Osteoblast (primary cell): Measurements from ENCODE around the gene NMNAT2. TPM values are rescaled to one million over a fixed set of nuclear protein-coding genes. Genes with fewer than 3 reads are reported as not detected.

Experiments used
- DNase-seq: peaks from one replicate; pipeline ENCODE4 v3.0.0; 2011; ENCODE audit warnings: low spot score, mixed read lengths; ENCODE audit not compliant: insufficient read length; ENCODE audit errors: missing footprints
- H2AFZ ChIP-seq: 2 replicates; pipeline ENCODE4 v1.6.0; 2011; ENCODE audit warnings: mild to moderate bottlenecking, low read length
- H3K27ac ChIP-seq: 2 replicates; pipeline ENCODE4 v1.5.1; 2011; ENCODE audit warnings: mild to moderate bottlenecking, low read depth, low read length, moderate library complexity
- H3K27me3 ChIP-seq: 2 replicates; pipeline ENCODE4 v1.6.0; 2012; ENCODE audit warnings: mild to moderate bottlenecking, control low read depth, inconsistent platforms, low read length, moderate library complexity; ENCODE audit not compliant: insufficient read depth
- H3K36me3 ChIP-seq: 2 replicates; pipeline ENCODE4 v1.5.1; 2011; ENCODE audit warnings: mild to moderate bottlenecking, low read length, control low read depth, moderate library complexity; ENCODE audit not compliant: insufficient read depth
- H3K4me1 ChIP-seq: 2 replicates; pipeline ENCODE4 v1.5.1; 2011; ENCODE audit warnings: mild to moderate bottlenecking, low read length, control low read depth, moderate library complexity; ENCODE audit not compliant: insufficient read depth
- H3K4me2 ChIP-seq: 2 replicates; pipeline ENCODE4 v1.6.0; 2011; ENCODE audit warnings: mild to moderate bottlenecking, low read length; ENCODE audit not compliant: insufficient read depth
- H3K4me3 ChIP-seq: fragments of 200-600 bp; sonication (generic); 3 replicates; pipeline ENCODE4 v1.5.1; 2012; ENCODE audit warnings: mild to moderate bottlenecking, low read length, inconsistent platforms; ENCODE audit not compliant: insufficient read depth
- H3K79me2 ChIP-seq: 2 replicates; pipeline ENCODE4 v1.6.0; 2012; ENCODE audit warnings: mild to moderate bottlenecking, low read length, control low read depth, inconsistent platforms; ENCODE audit not compliant: insufficient read depth
- H3K9me3 ChIP-seq: 2 replicates; pipeline ENCODE4 v1.5.1; 2011; ENCODE audit warnings: low read depth, low read length, control low read depth
- H4K20me1 ChIP-seq: 2 replicates; pipeline ENCODE4 v1.6.0; 2012; ENCODE audit warnings: mild to moderate bottlenecking, low read length, control low read depth; ENCODE audit not compliant: insufficient read depth
- total RNA-seq: library from RNA; depleted of rRNA; stranded (reverse); fragments of >200 nt; gene quantifications from 2 replicates; pipeline ENCODE4 v1.2.3, GENCODE V29; 2012
- TF ChIP-seq, protein P1 (sequence below): IDR thresholded peaks from 2 replicates; pipeline ENCODE4 v1.5.1; 2011; ENCODE audit warnings: mild to moderate bottlenecking, low read depth, low read length, moderate library complexity; ENCODE audit errors: extremely low read depth

NMNAT2 gene
- total RNA-seq, 1 donor, result 2.5 TPM

DNA sequence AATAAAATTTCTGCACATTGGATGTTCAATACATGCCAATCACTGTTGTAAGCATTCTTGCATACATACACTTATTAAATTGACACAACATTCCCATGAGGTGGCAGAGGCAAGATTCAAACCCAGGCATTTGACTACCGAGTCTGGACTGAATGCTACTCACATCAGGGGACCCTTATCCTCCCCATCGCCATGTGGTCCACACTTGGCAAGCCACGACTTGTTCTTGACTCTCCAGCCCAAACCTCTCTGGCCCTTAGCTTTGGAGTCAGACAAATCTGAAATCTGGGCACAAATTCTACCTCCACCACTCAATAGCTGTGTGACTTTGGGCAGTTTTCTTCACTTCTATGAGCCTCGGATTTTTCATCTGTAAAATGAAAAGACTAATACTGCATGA, 57.1 kb downstream of the NMNAT2 start:
- Histone ChIP-seq H3K27me3 (peaks cover 22% of the 10 kb centered on the region), H3K27ac (no peak overlapping the region), H3K79me2 (no peaks in the 10 kb centered on the region), H3K4me1 (no peaks in the 10 kb centered on the region), H3K9me3 (no peaks in the 10 kb centered on the region), H3K4me3 (no peak overlapping the region), H2AFZ (no peak overlapping the region), H3K36me3 (no peaks in the 10 kb centered on the region), H4K20me1 (no peaks in the 10 kb centered on the region), H3K4me2 (no peak overlapping the region)
- no peak for DNase-seq
- TF ChIP-seq, protein P1, sequence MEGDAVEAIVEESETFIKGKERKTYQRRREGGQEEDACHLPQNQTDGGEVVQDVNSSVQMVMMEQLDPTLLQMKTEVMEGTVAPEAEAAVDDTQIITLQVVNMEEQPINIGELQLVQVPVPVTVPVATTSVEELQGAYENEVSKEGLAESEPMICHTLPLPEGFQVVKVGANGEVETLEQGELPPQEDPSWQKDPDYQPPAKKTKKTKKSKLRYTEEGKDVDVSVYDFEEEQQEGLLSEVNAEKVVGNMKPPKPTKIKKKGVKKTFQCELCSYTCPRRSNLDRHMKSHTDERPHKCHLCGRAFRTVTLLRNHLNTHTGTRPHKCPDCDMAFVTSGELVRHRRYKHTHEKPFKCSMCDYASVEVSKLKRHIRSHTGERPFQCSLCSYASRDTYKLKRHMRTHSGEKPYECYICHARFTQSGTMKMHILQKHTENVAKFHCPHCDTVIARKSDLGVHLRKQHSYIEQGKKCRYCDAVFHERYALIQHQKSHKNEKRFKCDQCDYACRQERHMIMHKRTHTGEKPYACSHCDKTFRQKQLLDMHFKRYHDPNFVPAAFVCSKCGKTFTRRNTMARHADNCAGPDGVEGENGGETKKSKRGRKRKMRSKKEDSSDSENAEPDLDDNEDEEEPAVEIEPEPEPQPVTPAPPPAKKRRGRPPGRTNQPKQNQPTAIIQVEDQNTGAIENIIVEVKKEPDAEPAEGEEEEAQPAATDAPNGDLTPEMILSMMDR, result no peak

DNA sequence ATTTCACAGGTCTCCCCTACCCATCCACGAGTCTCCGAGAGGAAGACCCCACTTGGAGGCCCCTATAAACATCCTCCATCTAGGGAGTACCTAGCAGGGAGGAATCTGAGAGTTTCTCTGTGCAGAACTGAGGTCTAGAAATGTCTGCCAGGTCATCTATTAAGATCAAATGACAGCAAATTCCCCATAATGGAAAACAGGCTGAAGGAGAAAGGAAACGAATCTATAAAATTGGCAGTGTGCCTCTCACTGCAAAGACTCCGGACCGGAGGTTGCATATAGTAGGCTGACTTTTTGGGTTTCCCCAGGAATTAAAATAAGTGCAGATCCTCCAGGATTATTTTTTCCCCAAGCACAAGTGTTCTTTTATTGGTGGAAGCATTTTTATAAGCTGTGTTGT, 57.7 kb downstream of the NMNAT2 start:
- H3K4me2 ChIP-seq, result no peak overlapping the region
- no peak overlapping the region for H3K27ac ChIP-seq
- H3K9me3 ChIP-seq, result no peaks in the 10 kb centered on the region
- TF ChIP-seq, protein P1, result no peak
- no peaks in the 10 kb centered on the region for H3K36me3 ChIP-seq
- no peaks in the 10 kb centered on the region for H3K4me1 ChIP-seq
- H3K79me2 ChIP-seq, result no peaks in the 10 kb centered on the region
- no peak overlapping the region for H2AFZ ChIP-seq
- DNase-seq, result no peak
- no peak overlapping the region for H3K4me3 ChIP-seq
- H3K27me3 ChIP-seq, result peaks cover 22% of the 10 kb centered on the region
- no peaks in the 10 kb centered on the region for H4K20me1 ChIP-seq

DNA sequence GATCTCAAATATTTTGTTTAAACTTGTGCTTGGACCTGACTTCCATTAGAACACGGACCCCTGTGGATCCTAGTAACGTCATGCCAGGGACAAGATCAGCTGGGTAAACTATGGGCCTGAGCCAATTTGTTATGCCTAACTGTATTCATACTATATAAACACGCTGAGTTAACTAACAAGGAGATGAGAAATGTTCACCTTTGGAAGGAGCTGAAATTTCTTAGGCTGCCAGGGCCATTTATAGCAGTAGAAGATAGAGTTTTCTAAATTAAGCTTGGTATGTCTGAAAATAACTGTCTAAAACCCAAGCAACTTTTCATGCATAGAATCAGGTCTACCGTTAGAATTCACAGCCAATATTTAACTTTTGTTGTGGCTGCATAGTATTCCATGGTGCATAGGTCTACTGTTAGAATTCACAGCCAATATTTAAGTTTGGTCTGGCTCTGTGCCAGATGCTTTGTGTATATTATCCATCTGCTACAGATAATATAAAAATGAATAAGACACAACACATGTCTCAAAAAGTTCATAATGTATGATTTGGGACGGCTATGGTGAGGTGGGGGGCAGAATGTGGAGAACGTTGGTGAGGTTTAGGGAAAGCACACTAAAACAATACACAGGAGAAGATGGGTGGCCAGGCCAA, 61.5 kb downstream of the NMNAT2 start:
- Histone ChIP-seq H2AFZ (no peak overlapping the region), H3K9me3 (no peaks in the 10 kb centered on the region), H3K27ac (no peak overlapping the region), H3K79me2 (no peaks in the 10 kb centered on the region), H4K20me1 (no peaks in the 10 kb centered on the region), H3K27me3 (peaks cover 23% of the 10 kb centered on the region), H3K4me1 (no peaks in the 10 kb centered on the region), H3K4me3 (no peak overlapping the region), H3K4me2 (no peak overlapping the region), H3K36me3 (no peaks in the 10 kb centered on the region)
- TF ChIP-seq, protein P1, result no peak
- no peak for DNase-seq

DNA sequence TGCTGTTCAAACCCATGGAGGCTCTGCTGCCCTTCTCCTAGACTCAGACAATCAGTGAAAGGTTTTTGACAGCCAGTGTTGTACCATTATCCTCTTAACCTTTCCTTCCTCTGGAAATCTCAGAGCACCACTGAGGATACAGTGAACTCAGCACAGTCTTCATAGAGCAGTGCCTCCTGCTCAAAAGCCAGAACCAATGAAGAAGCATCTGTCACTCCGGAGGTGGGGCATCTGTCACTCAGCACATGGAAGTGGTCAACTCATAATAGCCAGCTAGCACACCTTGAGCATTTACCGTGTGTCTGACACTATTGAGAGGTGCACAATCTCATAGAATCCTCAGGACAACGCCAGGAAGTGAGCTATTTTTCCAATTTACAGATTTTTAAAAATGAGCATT, 62.4 kb downstream of the NMNAT2 start:
- H3K27me3 ChIP-seq, result peaks cover 32% of the 10 kb centered on the region
- H3K9me3 ChIP-seq, result no peaks in the 10 kb centered on the region
- no peaks in the 10 kb centered on the region for H3K36me3 ChIP-seq
- DNase-seq, result no peak
- H3K27ac ChIP-seq, result no peak overlapping the region
- H3K79me2 ChIP-seq, result no peaks in the 10 kb centered on the region
- TF ChIP-seq, protein P1, result no peak
- no peak overlapping the region for H2AFZ ChIP-seq
- H4K20me1 ChIP-seq, result no peaks in the 10 kb centered on the region
- no peak overlapping the region for H3K4me3 ChIP-seq
- H3K4me2 ChIP-seq, result no peak overlapping the region
- H3K4me1 ChIP-seq, result no peaks in the 10 kb centered on the region
